K562 (cell line): ENCODE results near the gene GHR. TPM values are rescaled to one million over a fixed set of nuclear protein-coding genes. Genes with fewer than 3 reads are reported as not detected.

ENCODE experiments used
- ATAC-seq: fragments of 200-7000 bp; cut with Tn5 transposase; 3 replicates; pipeline ENCODE4 v1.9.1; 2020; ENCODE audit warnings: moderate library complexity
- BruUV-seq: library from RNA; stranded (reverse); fragments of 400-500 nt; replicated peaks from 2 replicates; lab custom pipeline; 2021; lab: Mats Ljungman, UMichigan
- CTCF ChIA-PET: fragments of 300-600 bp; formaldehyde crosslinking; extraction: SDS; loops from one replicate; lab custom pipeline; 2021; ENCODE audit warnings: low intra/inter-chr PET ratio; lab: Yijun Ruan, JAX
- POLR2A ChIA-PET: fragments of 300-600, 350-650 bp; sonication (Branson Sonifier 250); formaldehyde crosslinking; extraction: SDS; loops from one replicate; lab custom pipeline; 2021; ENCODE audit warnings: antibody characterized with exemption, inconsistent platforms; lab: Yijun Ruan, JAX
- DNase-seq, 4 experiments: peaks; one replicate each; pipeline versions ENCODE4 v3.0.0 to v3.0.0-alpha.2; 2011 to 2018; ENCODE audit warnings: low spot score in 3 of 4, mixed read lengths in 3 of 4; ENCODE audit errors: extremely low read depth in 1 of 4
- FAIRE-seq: peaks from 2 replicates; lab custom pipeline; 2011; peaks lifted over from hg19 to GRCh38; lab: Jason Lieb, UNC
- H2AFZ ChIP-seq: 2 replicates; pipeline ENCODE4 v1.6.0; 2011; ENCODE audit warnings: low read depth, low read length, control low read depth, inconsistent platforms
- H3K27ac ChIP-seq: fragments of 200-600 bp; 3 replicates; pipeline ENCODE4 v1.8.0; 2011; ENCODE audit warnings: low read depth, mild to moderate bottlenecking, control low read depth, inconsistent platforms, low read length, moderate library complexity, mixed read lengths; ENCODE audit errors: extremely low read depth
- H3K27me3 ChIP-seq, 2 experiments: fragments of 300-600 bp in 1 of 2; 2 replicates in 1 of 2; 3 replicates in 1 of 2; pipeline versions ENCODE4 v1.6.0 to v1.8.0; 2011; ENCODE audit warnings: inconsistent platforms in 2 of 2, low read length in 2 of 2, mild to moderate bottlenecking in 1 of 2, mixed read lengths in 1 of 2, moderate library complexity in 1 of 2; ENCODE audit not compliant: control insufficient read depth in 2 of 2, insufficient read depth in 2 of 2
- H3K36me3 ChIP-seq: fragments of 300-600 bp; 3 replicates; pipeline ENCODE4 v1.8.0; 2011; ENCODE audit warnings: mild to moderate bottlenecking, low read length, inconsistent platforms; ENCODE audit not compliant: control insufficient read depth, insufficient read depth
- H3K4me1 ChIP-seq, 2 experiments: fragments of 200-600 bp in 1 of 2; replicated peaks in 1 of 2; 2 replicates in 1 of 2; 3 replicates in 1 of 2; pipeline versions ENCODE4 v1.5.1 to v1.8.0; 2011; ENCODE audit warnings: inconsistent platforms in 2 of 2, low read length in 2 of 2, mild to moderate bottlenecking in 1 of 2, mixed read lengths in 1 of 2, moderate library complexity in 1 of 2; ENCODE audit not compliant: control insufficient read depth in 2 of 2, insufficient read depth in 2 of 2
- H3K4me2 ChIP-seq: 2 replicates; pipeline ENCODE4 v1.6.1; 2011; ENCODE audit warnings: low read length, control low read depth, inconsistent platforms, mixed read lengths; ENCODE audit not compliant: insufficient read depth
- H3K4me3 ChIP-seq: fragments of 200-600 bp; sonication (generic), shearing (Covaris generic); 2 replicates; pipeline ENCODE4 v1.5.1; 2016; ENCODE audit warnings: control low read depth, inconsistent platforms
- H3K79me2 ChIP-seq: fragments of 200-600 bp; 3 replicates; pipeline ENCODE4 v1.8.0; 2011; ENCODE audit warnings: low read length, inconsistent platforms; ENCODE audit not compliant: control insufficient read depth, insufficient read depth
- H3K9ac ChIP-seq, 2 experiments: 2 replicates each; pipeline versions ENCODE4 v1.6.0 to v1.6.1; 2011; ENCODE audit warnings: low read depth in 2 of 2, low read length in 2 of 2, control low read depth in 1 of 2, inconsistent platforms in 1 of 2, mild to moderate bottlenecking in 1 of 2, mixed read lengths in 1 of 2; ENCODE audit not compliant: insufficient read depth in 1 of 2
- H3K9me1 ChIP-seq: one replicate; pipeline ENCODE4 v1.6.0; 2011; ENCODE audit warnings: inconsistent platforms, mild to moderate bottlenecking, low read length, moderate library complexity; ENCODE audit not compliant: control insufficient read depth, insufficient read depth
- H3K9me3 ChIP-seq: replicated peaks from 2 replicates; pipeline ENCODE4 v1.5.1; 2011; ENCODE audit warnings: low read depth, low read length, inconsistent platforms; ENCODE audit not compliant: control insufficient read depth, insufficient read depth
- H4K20me1 ChIP-seq: replicated peaks from 2 replicates; pipeline ENCODE4 v1.6.1; 2011; ENCODE audit warnings: low read length, inconsistent platforms, mixed read lengths; ENCODE audit not compliant: control insufficient read depth, insufficient read depth
- DMBX1 ChIP-seq: fragments of 250-450 bp; sonication (Bioruptor Pico); IDR thresholded peaks from 2 replicates; pipeline ENCODE4 v1.8.0; 2022; ENCODE audit warnings: inconsistent platforms, mild to moderate bottlenecking, moderate library complexity, borderline replicate concordance
- EGR1 ChIP-seq: fragments of 450-650 bp; conservative IDR thresholded peaks from 2 replicates; pipeline ENCODE4 v1.6.1; 2017; ENCODE audit warnings: mild to moderate bottlenecking
- HNRNPLL ChIP-seq: fragments of 200-400 bp; formaldehyde crosslinking; IDR thresholded peaks from 2 replicates; pipeline ENCODE4 v1.6.1; 2017; ENCODE audit warnings: low read length, low read depth, mild to moderate bottlenecking; ENCODE audit not compliant: poor library complexity, severe bottlenecking
- NR0B1 ChIP-seq: fragments of 450-650 bp; IDR thresholded peaks from one replicate; pipeline ENCODE4 v1.6.1; 2018; ENCODE audit warnings: mild to moderate bottlenecking, moderate library complexity; ENCODE audit not compliant: partially characterized antibody
- POLR2A ChIP-seq: fragments of 450-650 bp; conservative IDR thresholded peaks from 2 replicates; pipeline ENCODE4 v1.6.1; 2016
- POLR3G ChIP-seq: IDR thresholded peaks from 2 replicates; pipeline ENCODE4 v1.6.1; 2011; ENCODE audit not compliant: insufficient read length, insufficient replicate concordance; ENCODE audit errors: extremely low read depth
- PTTG1 ChIP-seq: fragments of 450-650 bp; IDR thresholded peaks from 2 replicates; pipeline ENCODE4 v1.6.1; 2016; ENCODE audit warnings: low read depth, mild to moderate bottlenecking, missing genetic modification characterization, missing compliant biosample characterization
- SMARCC2 ChIP-seq: fragments of 450-650 bp; IDR thresholded peaks from 2 replicates; pipeline ENCODE4 v1.6.1; 2017; ENCODE audit warnings: antibody characterized with exemption, moderate library complexity, mild to moderate bottlenecking, low read depth
- ZBED1 ChIP-seq: IDR thresholded peaks from 2 replicates; pipeline ENCODE4 v1.6.1; 2014
- ZNF23 ChIP-seq: fragments of 250-450 bp; sonication (Bioruptor Pico); IDR thresholded peaks from 2 replicates; pipeline ENCODE4 v1.4.0; 2020; ENCODE audit warnings: mild to moderate bottlenecking
- WGBS: fragments of 100-300 bp; shearing (Covaris generic); methylation state at CpG from one replicate; pipeline ENCODE4 v1.1.6; 2016; ENCODE audit warnings: low coverage, mixed read lengths; ENCODE audit not compliant: insufficient coverage; ENCODE audit errors: missing lambda C conversion rate; 5-methylcytosine and 5-hydroxymethylcytosine counted together
- in situ Hi-C: fragments of 300-500 bp; cut with MboI; formaldehyde crosslinking; loops from 4 replicates; pipeline ENCODE4 v1.15.0; 2018; ENCODE audit warnings: inconsistent platforms, mixed read lengths
- intact Hi-C: fragments of 100-400 bp; cut with micrococcal nuclease; formaldehyde crosslinking; loops from 2 replicates; pipeline ENCODE4 v1.14.2; 2022
- polyA plus RNA-seq, 8 experiments: library from polyadenylated mRNA; depleted of rRNA in 4 of 8; stranded (reverse) in 5 of 8; unstranded in 3 of 8; fragments of >200 nt; fragmentation: Nextera tagmentation in 2 of 8; fragmentation: Illumina TruSeq in 1 of 8; extraction: Ambion mirVana in 2 of 8; extraction: Trizol in 1 of 8; gene quantifications; 2 replicates each; pipeline versions ENCODE4 v1.2.1 to v1.2.3, GENCODE V29; 2011 to 2014; ENCODE audit warnings: inconsistent platforms in 1 of 8, missing spikeins in 1 of 8
- total RNA-seq, 7 experiments: library from RNA; depleted of rRNA in 6 of 7; stranded (reverse); fragments of >200 nt in 6 of 7; fragmentation: Illumina TruSeq in 2 of 7; extraction: Trizol in 2 of 7; gene quantifications; 2 replicates each; pipeline versions ENCODE4 v1.2.1 to v1.2.3, GENCODE V29; 2011 to 2021; ENCODE audit warnings: low replicate concordance in 1 of 7
- TF ChIP-seq, protein P1 (sequence below): fragments of 250-450 bp; sonication (Bioruptor Pico); IDR thresholded peaks from 2 replicates; pipeline ENCODE4 v1.4.0; 2020

Gene GHR
- total and polyA plus RNA-seq, 9 of the 15 experiments (the other 6 are each of a cell fraction or from before 2014, with no cell fraction given): 0.01 to 0.13 (median 0.07) TPM; not detected in 5

DNA sequence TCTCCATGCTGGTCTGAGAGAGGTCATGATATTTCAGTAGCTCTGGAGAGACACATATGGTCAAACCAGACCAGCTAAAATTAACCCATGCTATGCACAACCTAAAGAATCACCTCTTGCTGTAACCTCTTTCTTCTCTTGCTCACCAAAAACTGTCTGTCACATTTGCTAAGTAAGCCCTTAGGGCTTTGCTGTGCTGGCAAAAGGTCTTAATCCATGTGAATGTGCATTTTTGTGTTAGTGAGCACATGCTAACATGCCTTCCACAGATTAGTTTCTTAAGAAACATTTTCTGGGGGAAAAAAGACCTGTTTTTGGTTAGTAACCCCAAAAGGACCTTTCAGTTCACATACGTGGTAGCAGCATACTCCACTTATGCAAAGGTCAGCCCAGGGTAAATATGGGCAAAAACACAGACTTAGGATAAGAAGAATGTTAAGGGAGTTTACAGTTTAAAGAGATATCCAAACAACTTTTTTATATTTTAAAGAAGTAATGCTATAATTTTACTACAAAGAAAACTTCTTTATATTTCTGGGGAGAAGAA, 209.2 kb downstream of the GHR start:
- in situ Hi-C loops: no loop called here
- no peak for FAIRE-seq

DNA sequence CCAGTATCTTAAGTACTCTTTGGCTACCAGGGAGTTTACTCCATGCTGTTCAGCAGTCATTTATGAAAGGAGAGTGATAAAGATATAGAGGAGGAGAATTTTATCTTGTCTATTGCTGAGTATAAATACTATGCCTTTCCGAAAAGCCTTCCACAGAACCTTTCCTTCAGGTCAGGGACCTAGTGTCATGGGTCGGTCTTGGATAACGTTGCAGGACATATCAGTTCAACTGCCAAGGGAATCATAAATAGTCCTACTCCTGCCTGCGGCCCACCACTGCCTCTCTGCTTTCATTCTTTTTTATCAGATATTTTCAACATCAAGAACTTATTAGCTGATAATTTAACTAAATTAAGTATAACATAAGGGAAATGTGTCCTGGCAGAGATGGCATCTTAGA, 211.3 kb downstream of the GHR start:
- no peaks in the 10 kb centered on the region for H3K9me1 ChIP-seq
- 4% methylated on average over 4 of the region's 4 CpGs for WGBS
- TF ChIP-seq, protein P1, sequence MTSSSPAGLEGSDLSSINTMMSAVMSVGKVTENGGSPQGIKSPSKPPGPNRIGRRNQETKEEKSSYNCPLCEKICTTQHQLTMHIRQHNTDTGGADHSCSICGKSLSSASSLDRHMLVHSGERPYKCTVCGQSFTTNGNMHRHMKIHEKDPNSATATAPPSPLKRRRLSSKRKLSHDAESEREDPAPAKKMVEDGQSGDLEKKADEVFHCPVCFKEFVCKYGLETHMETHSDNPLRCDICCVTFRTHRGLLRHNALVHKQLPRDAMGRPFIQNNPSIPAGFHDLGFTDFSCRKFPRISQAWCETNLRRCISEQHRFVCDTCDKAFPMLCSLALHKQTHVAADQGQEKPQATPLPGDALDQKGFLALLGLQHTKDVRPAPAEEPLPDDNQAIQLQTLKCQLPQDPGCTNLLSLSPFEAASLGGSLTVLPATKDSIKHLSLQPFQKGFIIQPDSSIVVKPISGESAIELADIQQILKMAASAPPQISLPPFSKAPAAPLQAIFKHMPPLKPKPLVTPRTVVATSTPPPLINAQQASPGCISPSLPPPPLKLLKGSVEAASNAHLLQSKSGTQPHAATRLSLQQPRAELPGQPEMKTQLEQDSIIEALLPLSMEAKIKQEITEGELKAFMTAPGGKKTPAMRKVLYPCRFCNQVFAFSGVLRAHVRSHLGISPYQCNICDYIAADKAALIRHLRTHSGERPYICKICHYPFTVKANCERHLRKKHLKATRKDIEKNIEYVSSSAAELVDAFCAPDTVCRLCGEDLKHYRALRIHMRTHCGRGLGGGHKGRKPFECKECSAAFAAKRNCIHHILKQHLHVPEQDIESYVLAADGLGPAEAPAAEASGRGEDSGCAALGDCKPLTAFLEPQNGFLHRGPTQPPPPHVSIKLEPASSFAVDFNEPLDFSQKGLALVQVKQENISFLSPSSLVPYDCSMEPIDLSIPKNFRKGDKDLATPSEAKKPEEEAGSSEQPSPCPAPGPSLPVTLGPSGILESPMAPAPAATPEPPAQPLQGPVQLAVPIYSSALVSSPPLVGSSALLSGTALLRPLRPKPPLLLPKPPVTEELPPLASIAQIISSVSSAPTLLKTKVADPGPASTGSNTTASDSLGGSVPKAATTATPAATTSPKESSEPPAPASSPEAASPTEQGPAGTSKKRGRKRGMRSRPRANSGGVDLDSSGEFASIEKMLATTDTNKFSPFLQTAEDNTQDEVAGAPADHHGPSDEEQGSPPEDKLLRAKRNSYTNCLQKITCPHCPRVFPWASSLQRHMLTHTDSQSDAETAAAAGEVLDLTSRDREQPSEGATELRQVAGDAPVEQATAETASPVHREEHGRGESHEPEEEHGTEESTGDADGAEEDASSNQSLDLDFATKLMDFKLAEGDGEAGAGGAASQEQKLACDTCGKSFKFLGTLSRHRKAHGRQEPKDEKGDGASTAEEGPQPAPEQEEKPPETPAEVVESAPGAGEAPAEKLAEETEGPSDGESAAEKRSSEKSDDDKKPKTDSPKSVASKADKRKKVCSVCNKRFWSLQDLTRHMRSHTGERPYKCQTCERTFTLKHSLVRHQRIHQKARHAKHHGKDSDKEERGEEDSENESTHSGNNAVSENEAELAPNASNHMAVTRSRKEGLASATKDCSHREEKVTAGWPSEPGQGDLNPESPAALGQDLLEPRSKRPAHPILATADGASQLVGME: no peak
- no peak for TF ChIP-seq POLR3G
- no peak for TF ChIP-seq EGR1
- no peak for TF ChIP-seq NR0B1

More for the DNA sequence above, 209.2 kb downstream of the GHR start:
- no peaks in the 10 kb centered on the region for H3K9me3 ChIP-seq
- TF ChIP-seq POLR2A (no peak), PTTG1 (no peak), HNRNPLL (no peak), ZNF23 (CRISPR knock-in tag) (no peak), DMBX1 (CRISPR knock-in tag) (no peak), SMARCC2 (no peak), ZBED1 (no peak)
- no peaks in the 10 kb centered on the region for H3K79me2 ChIP-seq
- 0% methylated on average over 1 of the region's 1 CpG for WGBS
- H4K20me1 ChIP-seq: no peaks in the 10 kb centered on the region
- intact Hi-C loops: no loop called here
- no TSS peak for BruUV-seq
- ChIA-PET POLR2A (no interaction called here), CTCF (no interaction called here)
- no peaks in the 10 kb centered on the region; a peak in 1 of 5 replicates for H3K4me1 ChIP-seq
- ATAC-seq (no peak), DNase-seq (no peak)
- no peaks in the 10 kb centered on the region for H3K36me3 ChIP-seq
- no peak overlapping the region for H2AFZ ChIP-seq
- H3K27me3 ChIP-seq: 0 out of 5 replicates have a peak, but pooled peaks cover 0 to 6% of the 10 kb centered on the region in 2 experiments
- H3K9ac ChIP-seq: no peak overlapping the region
- no peak overlapping the region for H3K4me3 ChIP-seq
- H3K9me1 ChIP-seq: no peaks in the 10 kb centered on the region
- no peak overlapping the region for H3K4me2 ChIP-seq
- no peak overlapping the region for H3K27ac ChIP-seq

More for the DNA sequence above, 211.3 kb downstream of the GHR start:
- Histone ChIP-seq H4K20me1 (no peaks in the 10 kb centered on the region), H3K27me3 (no peaks in the 10 kb centered on the region; a peak in 1 of 5 replicates), H3K79me2 (no peaks in the 10 kb centered on the region), H3K36me3 (no peaks in the 10 kb centered on the region), H2AFZ (no peak overlapping the region), H3K9me3 (no peaks in the 10 kb centered on the region), H3K4me3 (no peak overlapping the region), H3K27ac (no peak overlapping the region), H3K4me2 (no peak overlapping the region), H3K4me1 (no peaks in the 10 kb centered on the region; a peak in 1 of 5 replicates), H3K9ac (no peak overlapping the region)
- in situ Hi-C loops: no loop called here
- DNase-seq: no peak
- intact Hi-C loops: no loop called here
- FAIRE-seq: no peak
- CTCF ChIA-PET: no interaction called here
- no TSS peak for BruUV-seq
- no peak for ATAC-seq
- POLR2A ChIA-PET: interaction anchor here (0.7 kb wide), 1 partner anchor 43 kb away, joined by 3 read pairs; no protein-coding TSS in a partner anchor
